Measurements from ENCODE around the gene SLC22A15.

Gene SLC22A15

DNA sequence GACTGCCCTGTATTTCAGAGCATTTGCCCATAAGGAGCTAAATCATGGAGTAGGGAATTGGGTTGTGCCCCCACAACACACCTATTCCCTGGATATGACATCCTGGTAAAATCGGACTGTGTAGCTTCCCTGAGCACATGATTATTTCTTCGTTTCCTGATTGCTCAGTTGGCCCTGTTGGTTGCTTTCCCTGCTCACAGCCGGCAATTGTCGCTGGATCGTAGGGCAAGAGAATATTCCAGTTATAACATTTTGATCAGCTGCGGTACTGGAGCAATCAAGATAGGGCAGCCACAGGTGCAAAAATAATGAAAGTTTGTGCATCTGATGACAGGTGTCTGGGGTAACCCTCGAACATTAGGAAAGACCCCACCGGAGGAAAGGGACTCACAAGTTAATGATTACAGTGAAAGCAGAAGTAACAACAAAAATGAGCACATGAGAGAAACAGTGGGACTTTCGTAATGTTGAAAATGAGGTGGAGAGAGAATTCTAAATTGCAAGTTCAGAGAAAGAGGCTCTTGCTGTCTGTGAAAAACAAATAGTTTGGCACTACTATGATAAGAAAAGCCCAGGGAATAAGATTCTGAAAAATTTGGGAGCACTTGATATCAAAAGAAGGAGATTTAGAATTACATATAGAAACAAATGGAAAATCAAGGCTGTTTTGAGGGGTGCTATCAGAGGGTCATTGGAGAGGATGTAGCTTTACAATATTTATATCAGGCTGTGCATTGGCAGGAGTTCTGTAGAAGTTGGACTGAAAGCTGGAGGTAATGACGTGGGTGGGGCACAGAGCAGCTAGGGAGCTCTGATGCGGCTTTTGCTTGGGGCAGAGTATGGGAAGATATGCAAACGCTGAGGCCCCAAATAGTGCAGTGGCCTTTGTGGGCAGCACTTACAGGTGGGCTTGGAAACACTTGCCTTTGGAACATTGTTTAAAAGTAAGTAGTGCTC lies 134.5 kb downstream of the SLC22A15 start, which contains the start of gene MAB21L3:
Gene MAB21L3, plus strand, starts transcription at position 833 of the 957 bp plus-strand sequence. CDS start 1,217 bp downstream, outside the sequence.
- no peak for DNase-seq

DNA sequence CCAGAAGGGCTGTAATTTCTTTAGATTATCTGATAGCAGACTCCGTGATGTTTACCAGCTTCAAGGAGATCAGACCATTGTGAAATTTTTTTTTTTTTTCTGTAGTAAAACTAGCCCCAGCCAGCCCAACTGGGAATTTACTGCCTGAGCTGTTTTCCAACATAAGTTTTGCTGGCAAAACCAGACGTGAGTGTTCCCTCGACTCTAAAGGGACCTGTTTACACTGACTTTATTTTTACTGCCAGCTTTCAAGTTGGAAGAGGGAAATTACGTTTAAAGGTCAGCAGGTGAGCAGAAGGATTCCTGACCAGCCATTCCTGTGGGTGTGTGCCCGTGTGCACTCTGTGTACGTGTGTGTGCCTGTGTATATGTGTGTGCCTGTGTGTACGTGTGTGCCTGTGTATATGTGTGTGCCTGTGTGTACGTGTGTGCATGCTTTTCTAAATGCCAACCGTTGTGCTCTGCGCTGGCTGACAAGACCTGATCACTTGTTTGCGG lies 135.3 kb downstream of the SLC22A15 start:
- no peak for DNase-seq

DNA sequence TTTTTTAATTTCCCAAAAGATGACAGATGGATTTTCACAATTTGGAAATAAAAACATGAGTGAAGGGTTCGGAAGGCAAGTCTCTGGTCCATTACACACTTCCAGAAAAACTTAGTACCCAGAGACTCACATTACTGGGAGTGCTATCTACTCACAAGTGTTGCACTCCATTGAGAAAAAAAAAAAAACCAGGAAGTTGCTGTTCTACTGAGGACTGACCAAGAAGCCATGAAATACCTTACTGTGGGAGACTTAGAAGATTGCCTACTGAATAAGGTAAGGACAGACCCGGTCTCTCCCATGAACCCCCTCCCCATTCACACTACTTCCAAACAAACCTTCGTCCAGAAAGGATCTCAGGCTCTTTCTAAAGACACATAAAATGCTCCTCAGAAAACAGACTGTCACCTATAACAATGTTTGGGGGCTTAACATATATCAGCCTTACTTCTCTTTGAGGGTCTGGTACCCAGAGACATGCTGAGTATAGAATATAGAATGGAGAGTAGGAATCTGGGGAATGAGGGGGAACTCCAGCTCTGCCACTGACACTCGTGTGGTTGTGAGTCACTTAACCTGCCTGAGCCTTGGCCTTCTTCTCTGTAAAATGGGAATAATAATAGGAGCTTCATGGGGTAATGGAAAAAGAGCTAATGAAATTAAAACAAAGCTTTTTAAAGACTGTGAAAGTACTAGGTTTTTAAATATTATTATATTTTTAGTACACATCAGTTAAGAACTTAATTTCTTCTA lies 136.3 kb downstream of the SLC22A15 start:
- no peak for DNase-seq

DNA sequence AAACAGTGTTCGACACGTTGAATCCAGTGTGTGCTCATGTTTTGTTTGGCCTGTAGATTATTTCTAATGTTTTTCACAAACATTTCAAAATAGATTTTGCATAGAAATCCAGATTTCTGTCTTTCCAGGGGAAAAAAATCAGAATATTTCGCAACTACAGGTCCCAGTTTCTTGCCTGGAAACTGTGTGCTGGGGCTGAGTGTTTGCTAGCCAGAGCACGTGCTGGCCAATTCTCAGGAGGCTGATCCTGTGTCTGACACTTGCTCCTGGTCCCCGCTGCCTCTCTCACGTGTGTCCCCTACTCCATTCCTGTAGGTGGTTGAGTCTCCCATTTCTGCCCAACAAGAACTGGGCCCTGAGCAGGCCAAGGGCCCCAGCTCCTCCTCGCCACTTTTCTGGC lies 137.3 kb downstream of the SLC22A15 start:
- peak; percentile 26 for DNase-seq

DNA sequence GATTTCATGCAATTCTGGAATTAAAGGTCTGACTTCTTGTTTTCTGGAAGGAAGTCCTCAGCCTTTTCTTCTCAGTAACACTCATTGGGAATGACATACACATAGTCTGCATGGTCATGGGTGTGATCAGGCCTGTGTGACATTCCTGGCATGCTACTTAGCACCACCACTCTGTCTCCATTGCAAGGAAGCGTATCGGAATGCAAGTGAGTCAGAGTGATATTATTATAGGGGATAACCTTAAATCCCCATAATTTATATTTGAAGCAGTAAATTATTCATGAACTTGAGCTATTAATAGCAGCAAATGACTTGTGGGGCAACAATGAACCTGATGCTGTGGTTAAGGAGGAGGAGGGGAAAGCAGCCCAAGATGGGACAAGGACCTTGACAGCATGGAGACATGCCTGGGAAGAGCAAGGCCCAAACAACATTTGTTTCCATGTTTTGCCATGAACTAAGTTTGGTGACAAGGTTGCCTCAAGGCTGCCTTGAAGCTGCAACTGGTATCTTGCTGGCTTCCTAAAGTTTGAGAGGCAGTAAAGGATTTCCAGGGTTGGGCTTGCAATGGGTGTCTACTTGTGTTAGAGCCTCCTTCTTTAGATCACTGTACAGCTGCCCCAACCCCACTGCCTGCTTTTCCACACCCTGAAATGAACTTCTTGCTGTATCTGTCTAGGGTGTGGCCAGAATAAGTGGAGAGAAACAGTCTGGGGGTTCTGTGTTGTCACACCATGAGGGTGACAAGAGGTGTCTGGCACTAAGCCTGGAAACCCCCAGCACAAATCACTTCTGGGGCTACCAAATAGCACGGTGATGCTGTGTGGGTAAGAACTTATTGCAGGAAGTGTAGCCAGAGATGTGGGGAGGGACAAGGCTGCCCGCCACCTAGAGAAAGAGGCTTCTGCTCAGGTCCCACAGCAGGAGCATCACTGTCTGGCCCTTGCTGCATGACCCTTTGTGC lies 139.4 kb downstream of the SLC22A15 start:
- peak; percentile 54 for DNase-seq

DNA sequence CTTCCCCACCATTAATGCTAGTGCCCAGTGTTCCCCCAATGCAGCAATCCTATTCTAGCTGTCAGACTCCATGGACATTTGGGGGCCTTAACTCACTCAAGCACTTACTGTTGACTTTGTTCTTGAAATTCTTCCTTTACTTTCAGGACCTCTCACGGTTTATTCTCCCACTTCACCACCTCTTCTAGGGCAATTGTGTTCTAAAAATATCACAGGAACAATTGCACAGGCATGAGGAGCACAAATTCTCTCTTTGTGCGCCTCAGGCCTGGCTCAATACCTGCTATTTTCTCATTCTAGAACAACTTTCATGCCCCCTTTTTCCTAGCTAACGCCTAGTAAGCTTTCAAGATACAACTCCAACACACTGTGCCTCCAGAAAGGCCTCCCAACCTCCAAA lies 142.2 kb downstream of the SLC22A15 start:
- DNase-seq: peak; percentile 27

Data from islet precursor cell (in vitro differentiated cells).